Endothelial cell of umbilical vein (primary cell): Measurements from ENCODE around the gene ATP2C2. TPM values are rescaled to one million over a fixed set of nuclear protein-coding genes. Genes with fewer than 3 reads are reported as not detected.

Experiments
- BruUV-seq: library from RNA; stranded (reverse); fragments of 400-500 nt; replicated peaks from 2 replicates; lab custom pipeline; 2021; lab: Mats Ljungman, UMichigan
- CTCF ChIA-PET: fragments of 300-600, 350-600 bp; sonication (Branson Sonifier 250); formaldehyde crosslinking; loops from one replicate; lab custom pipeline; 2021; ENCODE audit warnings: antibody characterized with exemption, inconsistent platforms; lab: Charles Lee
- POLR2A ChIA-PET: fragments of 300-600, 350-600 bp; sonication (Branson Sonifier 250); formaldehyde crosslinking; loops from one replicate; lab custom pipeline; 2021; ENCODE audit warnings: antibody characterized with exemption, inconsistent platforms; lab: Charles Lee
- DNase-seq: peaks from one replicate; pipeline ENCODE4 v3.0.0-alpha.2; 2011; ENCODE audit warnings: low read depth, low spot score
- FAIRE-seq: peaks from 2 replicates; lab custom pipeline; 2011; peaks lifted over from hg19 to GRCh38; lab: Jason Lieb, UNC
- H2AFZ ChIP-seq: 2 replicates; pipeline ENCODE4 v1.6.0; 2012; ENCODE audit warnings: low read depth, low read length, control low read depth, inconsistent platforms
- H3K27ac ChIP-seq: 2 replicates; pipeline ENCODE4 v1.5.1; 2011; ENCODE audit warnings: low read depth, mild to moderate bottlenecking, control low read depth, low read length, moderate library complexity; ENCODE audit not compliant: insufficient read depth
- H3K27me3 ChIP-seq, 2 experiments: 2 replicates each; pipeline versions ENCODE4 v1.6.0 to v1.6.1; 2011; ENCODE audit warnings: low read length in 2 of 2, mixed read lengths in 1 of 2; ENCODE audit not compliant: control insufficient read depth in 2 of 2, insufficient read depth in 2 of 2
- H3K36me3 ChIP-seq, 2 experiments: 2 replicates in 1 of 2; 3 replicates in 1 of 2; pipeline ENCODE4 v1.5.1; 2011; ENCODE audit warnings: low read length in 2 of 2, mild to moderate bottlenecking in 1 of 2, moderate library complexity in 1 of 2; ENCODE audit not compliant: control insufficient read depth in 2 of 2, insufficient read depth in 2 of 2; ENCODE audit errors: extremely low read depth in 1 of 2
- H3K4me1 ChIP-seq: 3 replicates; pipeline ENCODE4 v1.5.1; 2011; ENCODE audit warnings: mild to moderate bottlenecking, low read length; ENCODE audit not compliant: control insufficient read depth, insufficient read depth; ENCODE audit errors: extremely low read depth
- H3K4me2 ChIP-seq: 2 replicates; pipeline ENCODE4 v1.6.1; 2011; ENCODE audit warnings: low read length, control low read depth, mixed read lengths; ENCODE audit not compliant: insufficient read depth
- H3K4me3 ChIP-seq, 3 experiments: fragments of 200-600 bp in 1 of 3; sonication (generic), shearing (Covaris generic) in 1 of 3; replicated peaks in 1 of 3; 2 replicates each; pipeline ENCODE4 v1.5.1; 2011 to 2016; ENCODE audit warnings: control low read depth in 3 of 3, low read length in 3 of 3, mild to moderate bottlenecking in 2 of 3, inconsistent platforms in 1 of 3, low read depth in 1 of 3, moderate library complexity in 1 of 3; ENCODE audit not compliant: insufficient read depth in 1 of 3
- H3K79me2 ChIP-seq: 2 replicates; pipeline ENCODE4 v1.6.0; 2012; ENCODE audit warnings: low read length, inconsistent platforms; ENCODE audit not compliant: control insufficient read depth, insufficient read depth
- H3K9ac ChIP-seq: replicated peaks from 2 replicates; pipeline ENCODE3; 2011; ENCODE audit warnings: low read length, control low read depth; ENCODE audit not compliant: insufficient read depth; ENCODE audit errors: extremely low read depth
- H3K9me1 ChIP-seq: replicated peaks from 3 replicates; pipeline ENCODE4 v1.6.0; 2011; ENCODE audit warnings: mild to moderate bottlenecking, low read length; ENCODE audit not compliant: control insufficient read depth, insufficient read depth; ENCODE audit errors: extremely low read depth
- H3K9me3 ChIP-seq: replicated peaks from 2 replicates; pipeline ENCODE4 v1.5.1; 2012; ENCODE audit warnings: low read length, inconsistent platforms; ENCODE audit not compliant: control insufficient read depth, insufficient read depth
- H4K20me1 ChIP-seq: replicated peaks from 2 replicates; pipeline ENCODE3; 2011; ENCODE audit warnings: mild to moderate bottlenecking, low read length; ENCODE audit not compliant: control insufficient read depth, insufficient read depth; ENCODE audit errors: extremely low read depth
- EZH2 ChIP-seq: IDR thresholded peaks from 2 replicates; pipeline ENCODE4 v1.6.1; 2012; ENCODE audit warnings: borderline replicate concordance, low read depth, mild to moderate bottlenecking, moderate library complexity, low read length, inconsistent platforms; ENCODE audit not compliant: severe bottlenecking
- FOS ChIP-seq: IDR thresholded peaks from 2 replicates; pipeline ENCODE4 v1.6.1; 2011; ENCODE audit warnings: mild to moderate bottlenecking, low read length, moderate library complexity, borderline replicate concordance; ENCODE audit not compliant: insufficient read depth
- GATA2 ChIP-seq: IDR thresholded peaks from 2 replicates; pipeline ENCODE4 v1.7.0; 2011; ENCODE audit warnings: low read depth, mild to moderate bottlenecking, moderate library complexity, mixed read lengths, low read length; ENCODE audit not compliant: insufficient read length, insufficient read depth
- JUN ChIP-seq: IDR thresholded peaks from 2 replicates; pipeline ENCODE4 v1.6.1; 2011; ENCODE audit warnings: borderline replicate concordance, low read depth; ENCODE audit not compliant: insufficient read length, insufficient read depth
- MAX ChIP-seq: IDR thresholded peaks from 2 replicates; pipeline ENCODE4 v1.6.1; 2011; ENCODE audit not compliant: insufficient read depth, insufficient read length
- MYC ChIP-seq: IDR thresholded peaks from one replicate; pipeline ENCODE4 v1.6.1; 2011; ENCODE audit warnings: mild to moderate bottlenecking, low read depth, low read length
- POLR2A ChIP-seq: IDR thresholded peaks from 2 replicates; pipeline ENCODE4 v1.6.1; 2012; ENCODE audit warnings: low read depth, mild to moderate bottlenecking, control low read depth, low read length
- POLR2AphosphoS5 ChIP-seq: IDR thresholded peaks from 2 replicates; pipeline ENCODE4 v1.6.1; 2012; ENCODE audit warnings: low read depth, mild to moderate bottlenecking, control low read depth, low read length, moderate library complexity; ENCODE audit not compliant: insufficient read depth
- dilution Hi-C: fragments of 300-500 bp; cut with MboI; formaldehyde crosslinking; loops from one replicate; pipeline ENCODE4 v1.15.0; 2019; ENCODE audit warnings: low sequenced_read_pairs; ENCODE audit not compliant: extremely low pct_ligation_motif_present
- intact Hi-C: fragments of 100-400 bp; cut with micrococcal nuclease; formaldehyde crosslinking; loops from one replicate; pipeline ENCODE4 v1.10.0; 2022
- polyA plus RNA-seq, 4 experiments: library from polyadenylated mRNA; depleted of rRNA in 3 of 4; stranded (reverse) in 3 of 4; unstranded in 1 of 4; fragments of >200 nt; gene quantifications; 2 replicates each; pipeline versions ENCODE4 v1.2.1 to v1.2.3, GENCODE V29; 2011 to 2012; ENCODE audit warnings: missing spikeins in 1 of 4
- total RNA-seq: library from RNA; stranded (reverse); gene quantifications from 2 replicates; pipeline ENCODE4 v1.2.3, GENCODE V29; 2021
- TF ChIP-seq, protein P1 (sequence below), 2 donors: IDR thresholded peaks; 1 replicate in 1 of 2; 2 replicates in 1 of 2; pipeline ENCODE4 v1.5.1; 2011; ENCODE audit warnings: low read length in 2 of 2, mild to moderate bottlenecking in 2 of 2, moderate library complexity in 2 of 2, control low read depth in 1 of 2, inconsistent platforms in 1 of 2, low read depth in 1 of 2; ENCODE audit not compliant: insufficient read depth in 1 of 2; ENCODE audit errors: extremely low read depth in 1 of 2

Gene ATP2C2
- total and polyA plus RNA-seq, 2 donors (not counting 3 experiments of a cell fraction or from before 2014, with no cell fraction given), result not detected

DNA sequence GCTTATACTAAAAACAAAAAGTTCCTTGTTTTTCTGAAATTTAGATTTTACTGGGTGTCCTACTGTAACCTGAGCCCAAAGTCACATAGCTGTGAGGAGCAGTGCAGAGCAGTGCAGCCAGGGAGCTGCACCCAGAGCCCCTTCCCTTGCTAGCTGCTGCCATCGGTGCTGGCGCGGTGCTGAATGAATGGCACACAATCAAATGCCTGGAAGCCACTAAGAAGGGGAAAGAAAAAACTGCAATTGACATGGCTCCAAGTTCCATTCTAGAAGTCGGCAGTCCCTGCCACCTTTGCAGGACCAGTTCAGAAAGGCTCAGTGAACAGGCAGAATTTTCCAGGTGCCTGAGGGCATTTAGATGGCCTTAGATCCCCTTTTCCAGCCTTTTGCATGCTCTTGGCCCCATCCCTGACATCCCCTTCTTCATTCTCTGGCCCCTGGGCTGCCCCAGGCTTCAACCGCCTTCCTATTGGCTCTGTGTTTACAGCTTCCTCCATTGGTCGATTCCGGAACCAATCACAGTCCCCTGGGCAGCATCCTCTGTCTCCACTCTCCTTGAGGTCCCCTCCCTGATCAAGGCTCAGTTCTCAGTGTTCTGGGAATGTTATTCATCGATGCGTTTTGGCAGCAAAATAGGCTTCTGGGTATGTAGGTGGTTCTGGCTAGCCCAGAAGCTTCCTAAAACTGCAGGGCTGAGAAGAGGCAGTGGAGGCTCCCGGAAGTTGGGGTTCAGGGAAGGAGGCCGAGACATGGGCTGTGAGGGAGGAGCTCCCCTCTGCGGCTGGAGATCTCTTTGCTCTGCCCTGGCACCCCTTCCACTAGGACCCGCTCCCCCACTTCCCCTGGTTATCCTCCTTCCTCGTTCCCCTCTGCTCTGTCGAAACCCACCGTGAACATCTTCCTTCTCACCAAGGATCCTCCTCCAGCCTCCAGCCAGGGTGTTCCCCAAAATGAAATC lies 37.9 kb downstream of the ATP2C2 start:
- Histone ChIP-seq H3K27ac (no peak overlapping the region), H4K20me1 (no peaks in the 10 kb centered on the region), H3K4me1 (no peaks in the 10 kb centered on the region), H3K9ac (no peak overlapping the region), H3K9me3 (no peaks in the 10 kb centered on the region), H3K9me1 (no peaks in the 10 kb centered on the region), H3K4me2 (no peak overlapping the region), H3K27me3 (peaks cover 0 to 2% of the 10 kb centered on the region in 2 experiments), H3K36me3 (no peaks in the 10 kb centered on the region), H3K79me2 (no peaks in the 10 kb centered on the region), H3K4me3 (no peak overlapping the region), H2AFZ (no peak overlapping the region)
- FAIRE-seq, result no peak
- no TSS peak for BruUV-seq
- dilution Hi-C loops (loop anchor here (25.0 kb wide), 1 partner anchor 169 kb away; the partner anchor contains the start of gene KCNG4), intact Hi-C loops (no loop called here)
- POLR2A ChIA-PET, result no interaction called here
- TF ChIP-seq JUN, result no peak
- TF ChIP-seq FOS, result no peak
- no peak for TF ChIP-seq POLR2AphosphoS5
- TF ChIP-seq, protein P1, sequence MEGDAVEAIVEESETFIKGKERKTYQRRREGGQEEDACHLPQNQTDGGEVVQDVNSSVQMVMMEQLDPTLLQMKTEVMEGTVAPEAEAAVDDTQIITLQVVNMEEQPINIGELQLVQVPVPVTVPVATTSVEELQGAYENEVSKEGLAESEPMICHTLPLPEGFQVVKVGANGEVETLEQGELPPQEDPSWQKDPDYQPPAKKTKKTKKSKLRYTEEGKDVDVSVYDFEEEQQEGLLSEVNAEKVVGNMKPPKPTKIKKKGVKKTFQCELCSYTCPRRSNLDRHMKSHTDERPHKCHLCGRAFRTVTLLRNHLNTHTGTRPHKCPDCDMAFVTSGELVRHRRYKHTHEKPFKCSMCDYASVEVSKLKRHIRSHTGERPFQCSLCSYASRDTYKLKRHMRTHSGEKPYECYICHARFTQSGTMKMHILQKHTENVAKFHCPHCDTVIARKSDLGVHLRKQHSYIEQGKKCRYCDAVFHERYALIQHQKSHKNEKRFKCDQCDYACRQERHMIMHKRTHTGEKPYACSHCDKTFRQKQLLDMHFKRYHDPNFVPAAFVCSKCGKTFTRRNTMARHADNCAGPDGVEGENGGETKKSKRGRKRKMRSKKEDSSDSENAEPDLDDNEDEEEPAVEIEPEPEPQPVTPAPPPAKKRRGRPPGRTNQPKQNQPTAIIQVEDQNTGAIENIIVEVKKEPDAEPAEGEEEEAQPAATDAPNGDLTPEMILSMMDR (IDR thresholded peaks at IDR 0.05; ENCODE audit: extremely low read depth in 1 of 2, insufficient read depth in 1 of 2, low read depth in 1 of 2, low read length in 2 of 2), result no peak
- no peak for TF ChIP-seq MAX
- TF ChIP-seq GATA2, result no peak
- TF ChIP-seq MYC, result no peak
- TF ChIP-seq EZH2, result no peak
- no peak for TF ChIP-seq POLR2A
- CTCF ChIA-PET, result no interaction called here
- no peak for DNase-seq
